HepG2 (cell line): Measurements from ENCODE around the gene PPP1R9A. TPM values are rescaled to one million over a fixed set of nuclear protein-coding genes. Genes with fewer than 3 reads are reported as not detected.
A peak's percentile ranks its signal among the peaks of the same experiment; 100 is the strongest.

Experiments used
- ATAC-seq: fragments of 200-7000 bp; cut with Tn5 transposase; 3 replicates; pipeline ENCODE4 v1.9.1; 2020; ENCODE audit warnings: mild to moderate bottlenecking, moderate library complexity
- BruUV-seq: library from RNA; stranded (reverse); fragments of 400-500 nt; replicated peaks from 2 replicates; lab custom pipeline; 2021; lab: Mats Ljungman, UMichigan
- CTCF ChIA-PET: fragments of 300-600 bp; formaldehyde crosslinking; extraction: SDS; loops from one replicate; lab custom pipeline; 2021; ENCODE audit warnings: low total read pairs, inconsistent platforms, low intra/inter-chr PET ratio; lab: Yijun Ruan, JAX
- POLR2A ChIA-PET: fragments of 350-600 bp; sonication (Branson Sonifier 250); formaldehyde crosslinking; loops from one replicate; lab custom pipeline; 2020; ENCODE audit warnings: antibody characterized with exemption, inconsistent platforms; lab: Yijun Ruan, JAX
- DNase-seq: peaks from one replicate; pipeline ENCODE4 v3.0.0-alpha.2; 2015; ENCODE audit warnings: low spot score
- FAIRE-seq: peaks from 3 replicates; lab custom pipeline; 2011; peaks lifted over from hg19 to GRCh38; lab: Jason Lieb, UNC
- H2AFZ ChIP-seq: one replicate; pipeline ENCODE4 v1.6.1; 2011; ENCODE audit warnings: low read length, inconsistent platforms
- H3K27ac ChIP-seq: fragments of 300-600 bp; 3 replicates; pipeline ENCODE4 v1.8.0; 2011; ENCODE audit warnings: mixed run types, mild to moderate bottlenecking, mixed read lengths, low read length, inconsistent platforms; ENCODE audit not compliant: insufficient read depth; ENCODE audit errors: extremely low read length
- H3K27me3 ChIP-seq, 2 experiments: fragments of 200-600 bp in 1 of 2; 2 replicates in 1 of 2; 3 replicates in 1 of 2; pipeline versions ENCODE4 v1.6.0 to v1.8.0; 2011; ENCODE audit warnings: low read length in 2 of 2, mild to moderate bottlenecking in 2 of 2, moderate library complexity in 2 of 2, inconsistent platforms in 1 of 2; ENCODE audit not compliant: insufficient read depth in 2 of 2, control insufficient read depth in 1 of 2
- H3K36me3 ChIP-seq, 2 experiments: fragments of 200-600 bp in 1 of 2; replicated peaks in 1 of 2; 2 replicates in 1 of 2; 3 replicates in 1 of 2; pipeline versions ENCODE4 v1.5.1 to v1.8.0; 2011; ENCODE audit warnings: low read length in 2 of 2, inconsistent platforms in 1 of 2; ENCODE audit not compliant: insufficient read depth in 2 of 2, control insufficient read depth in 1 of 2
- H3K4me1 ChIP-seq: 2 replicates; pipeline ENCODE4 v1.5.1; 2012; ENCODE audit warnings: low read length, inconsistent platforms; ENCODE audit not compliant: insufficient read depth
- H3K4me2 ChIP-seq: 2 replicates; pipeline ENCODE4 v1.6.0; 2011; ENCODE audit warnings: low read depth, low read length, inconsistent platforms
- H3K4me3 ChIP-seq, 3 experiments: fragments of 200-600 bp in 1 of 3; sonication (generic), shearing (Covaris generic) in 1 of 3; replicated peaks in 1 of 3; 2 replicates each; pipeline ENCODE4 v1.5.1; 2011 to 2016; ENCODE audit warnings: low read length in 3 of 3, inconsistent platforms in 2 of 3, low read depth in 2 of 3, mild to moderate bottlenecking in 2 of 3, control low read depth in 1 of 3, mixed read lengths in 1 of 3; ENCODE audit not compliant: insufficient read depth in 1 of 3
- H3K79me2 ChIP-seq: one replicate; pipeline ENCODE4 v1.6.1; 2011; ENCODE audit warnings: low read length, inconsistent platforms; ENCODE audit not compliant: insufficient read depth
- H3K9ac ChIP-seq: 2 replicates; pipeline ENCODE4 v1.6.0; 2011; ENCODE audit warnings: mild to moderate bottlenecking, low read depth, low read length, inconsistent platforms; ENCODE audit not compliant: insufficient read depth
- H3K9me3 ChIP-seq: 2 replicates; pipeline ENCODE4 v1.5.1; 2012; ENCODE audit warnings: mild to moderate bottlenecking, low read length
- H4K20me1 ChIP-seq: 2 replicates; pipeline ENCODE4 v1.6.0; 2011; ENCODE audit warnings: inconsistent platforms, mild to moderate bottlenecking, low read length, moderate library complexity; ENCODE audit not compliant: insufficient read depth
- CEBPG ChIP-seq: IDR thresholded peaks from 2 replicates; pipeline ENCODE4 v1.6.1; 2016
- GATAD2A ChIP-seq: IDR thresholded peaks from 2 replicates; pipeline ENCODE4 v1.6.1; 2016
- GPBP1L1 ChIP-seq: sonication (generic); formaldehyde crosslinking; IDR thresholded peaks from 2 replicates; pipeline ENCODE4 v1.5.0; 2020; ENCODE audit warnings: mild to moderate bottlenecking, missing genetic modification reagents
- SAP130 ChIP-seq: IDR thresholded peaks from 2 replicates; pipeline ENCODE4 v1.6.1; 2016; ENCODE audit warnings: low read depth
- STAG1 ChIP-seq: sonication (generic); formaldehyde crosslinking; IDR thresholded peaks from 2 replicates; pipeline ENCODE4 v1.4.0; 2020; ENCODE audit warnings: missing genetic modification reagents
- ZFY ChIP-seq: sonication (generic); formaldehyde crosslinking; IDR thresholded peaks from 2 replicates; pipeline ENCODE4 v1.4.0; 2020; ENCODE audit warnings: missing genetic modification reagents
- ZGPAT ChIP-seq: IDR thresholded peaks from 2 replicates; pipeline ENCODE4 v1.6.1; 2016; ENCODE audit warnings: mild to moderate bottlenecking
- ZNF800 ChIP-seq: sonication (generic); formaldehyde crosslinking; IDR thresholded peaks from 2 replicates; pipeline ENCODE4 v1.4.0; 2020; ENCODE audit warnings: missing genetic modification reagents
- WGBS: methylation state at CpG from one replicate; pipeline ENCODE4 v1.1.6; 2017; ENCODE audit warnings: low lambda C conversion rate; 5-methylcytosine and 5-hydroxymethylcytosine counted together
- in situ Hi-C: cut with HindIII; loops from 2 replicates; pipeline ENCODE4 v1.10.0; 2017; ENCODE audit warnings: low pct_unique_long_range_greater_than_20kb; ENCODE audit not compliant: extremely low pct_ligation_motif_present
- intact Hi-C: fragments of 100-400 bp; cut with micrococcal nuclease; formaldehyde crosslinking; loops from one replicate; pipeline ENCODE4 v1.10.0; 2022; ENCODE audit not compliant: unreplicated experiment
- polyA plus RNA-seq, 8 experiments: library from polyadenylated mRNA; depleted of rRNA in 3 of 8; stranded (reverse) in 7 of 8; unstranded in 1 of 8; fragments of >200 nt; fragmentation: Illumina TruSeq in 4 of 8; extraction: Trizol in 4 of 8; gene quantifications; 2 replicates each; pipeline versions ENCODE4 v1.2.1 to v1.2.3, GENCODE V29; 2011 to 2016; ENCODE audit warnings: low read depth in 4 of 8, missing spikeins in 1 of 8, mixed read lengths in 1 of 8; ENCODE audit not compliant: insufficient read depth in 1 of 8
- total RNA-seq, 5 experiments: library from RNA; depleted of rRNA; stranded (reverse); fragments of >200 nt; fragmentation: Illumina TruSeq; extraction: Trizol; gene quantifications; 2 replicates each; pipeline ENCODE4 v1.2.3, GENCODE V29; 2016; ENCODE audit warnings: low read depth in 1 of 5
- TF ChIP-seq, protein P1 (sequence below): IDR thresholded peaks from 2 replicates; pipeline ENCODE4 v1.6.1; 2016; ENCODE audit warnings: control low read depth

Gene PPP1R9A
- total and polyA plus RNA-seq, 2 of the 13 experiments (the other 11 are each of a cell fraction or from before 2014, with no cell fraction given) = 11.4 to 31.9 TPM

GRCh38 chr7:95041031-95041430, 133.6 kb downstream of the PPP1R9A start:
- Histone ChIP-seq H3K79me2 (peaks cover 2% of the 10 kb centered on the region), H3K9me3 (no peaks in the 10 kb centered on the region), H3K27ac (no peak overlapping the region), H3K36me3 (no peaks in the 10 kb centered on the region), H4K20me1 (no peaks in the 10 kb centered on the region), H3K27me3 (no peaks in the 10 kb centered on the region), H2AFZ (no peak overlapping the region), H3K4me2 (no peak overlapping the region), H3K4me1 (0 out of 2 replicates have a peak, but pooled peaks cover 11% of the 10 kb centered on the region), H3K9ac (no peak overlapping the region), H3K4me3 (no peak overlapping the region)
- CTCF ChIA-PET = no interaction called here
- BruUV-seq = no TSS peak
- no peak for TF ChIP-seq ZNF800 (CRISPR knock-in tag)
- WGBS = 93% methylated on average over 4 of the region's 4 CpGs
- no peak for ATAC-seq
- in situ Hi-C loops (loop anchor here (25.0 kb wide), 1 partner anchor 579 kb away; no protein-coding TSS in a partner anchor), intact Hi-C loops (no loop called here)
- no peak for DNase-seq
- no peak for FAIRE-seq
- POLR2A ChIA-PET = no interaction called here

DNA sequence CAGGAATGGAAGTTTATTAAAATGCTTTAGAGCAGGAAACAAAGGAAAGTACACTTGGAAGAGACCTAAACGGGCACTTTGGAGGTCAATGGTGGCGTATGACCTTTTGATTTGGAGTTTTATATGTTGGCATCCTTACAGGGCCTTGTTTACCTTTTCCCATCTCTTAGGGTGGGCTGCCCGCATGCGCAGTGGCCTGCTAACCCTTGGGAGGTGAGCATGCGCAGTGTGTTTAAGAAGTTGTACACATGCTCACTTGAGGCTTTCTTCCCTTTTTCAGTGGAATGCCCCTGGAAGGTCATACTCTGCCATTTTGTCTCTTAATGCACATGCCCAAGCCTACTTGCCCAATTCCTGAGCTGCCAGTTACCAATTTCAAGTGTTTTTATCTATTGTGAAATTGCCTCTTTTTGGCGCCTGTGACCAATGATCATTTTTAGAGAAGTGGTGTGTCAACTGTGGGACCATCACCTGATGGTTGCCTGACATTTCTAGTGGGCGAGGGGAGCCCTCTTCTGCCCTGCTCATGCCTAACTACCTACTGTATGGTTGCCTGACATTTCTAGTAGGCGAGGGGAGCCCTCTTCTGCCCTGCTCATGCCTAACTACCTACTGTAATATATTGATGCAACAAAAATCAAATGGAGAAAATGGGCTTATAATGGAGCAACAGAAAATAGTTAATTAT, 138.0 kb downstream of the PPP1R9A start:
- H3K4me2 ChIP-seq = no peak overlapping the region
- H3K27me3 ChIP-seq = no peaks in the 10 kb centered on the region
- no peak overlapping the region for H3K9ac ChIP-seq
- no peak overlapping the region for H3K27ac ChIP-seq
- intact Hi-C loops = loop anchor here (1.0 to 5.0 kb wide), 3 partner anchors 139 to 598 kb away; partner anchors contain the start of gene PPP1R9A
- 0 out of 2 replicates have a peak, but pooled peaks cover 11% of the 10 kb centered on the region for H3K4me1 ChIP-seq
- in situ Hi-C loops = loop anchor here (25.0 kb wide), 1 partner anchor 583 kb away; no protein-coding TSS in a partner anchor
- H4K20me1 ChIP-seq = no peaks in the 10 kb centered on the region
- H3K36me3 ChIP-seq = no peaks in the 10 kb centered on the region
- WGBS = 94% methylated on average over 8 of the region's 8 CpGs
- ATAC-seq = peak; percentile 99
- no peak overlapping the region for H3K4me3 ChIP-seq
- H2AFZ ChIP-seq = no peak overlapping the region
- peak; percentile 63 for FAIRE-seq
- no TSS peak for BruUV-seq
- ChIA-PET POLR2A (no interaction called here), CTCF (no interaction called here)
- DNase-seq = peak; percentile 57
- no peaks in the 10 kb centered on the region for H3K79me2 ChIP-seq
- no peaks in the 10 kb centered on the region for H3K9me3 ChIP-seq
- peak; percentile 28; the same call in 1 of the 2 replicates for TF ChIP-seq CEBPG (CRISPR knock-in tag)
- TF ChIP-seq SAP130 = 0 out of 2 replicates have a peak, but pooled peaks have one; percentile 13
- TF ChIP-seq GATAD2A = peak; percentile 51; the same call in 1 of the 2 replicates
- TF ChIP-seq ZGPAT = 0 out of 2 replicates have a peak, but pooled peaks have one; percentile 25
- TF ChIP-seq ZFY = 0 out of 2 replicates have a peak, but pooled peaks have one; percentile 24
- TF ChIP-seq, protein P1, sequence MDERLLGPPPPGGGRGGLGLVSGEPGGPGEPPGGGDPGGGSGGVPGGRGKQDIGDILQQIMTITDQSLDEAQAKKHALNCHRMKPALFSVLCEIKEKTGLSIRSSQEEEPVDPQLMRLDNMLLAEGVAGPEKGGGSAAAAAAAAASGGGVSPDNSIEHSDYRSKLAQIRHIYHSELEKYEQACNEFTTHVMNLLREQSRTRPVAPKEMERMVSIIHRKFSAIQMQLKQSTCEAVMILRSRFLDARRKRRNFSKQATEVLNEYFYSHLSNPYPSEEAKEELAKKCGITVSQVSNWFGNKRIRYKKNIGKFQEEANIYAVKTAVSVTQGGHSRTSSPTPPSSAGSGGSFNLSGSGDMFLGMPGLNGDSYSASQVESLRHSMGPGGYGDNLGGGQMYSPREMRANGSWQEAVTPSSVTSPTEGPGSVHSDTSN = no peak
- no peak for TF ChIP-seq GPBP1L1 (CRISPR knock-in tag)
- peak; percentile 93 for TF ChIP-seq STAG1 (CRISPR knock-in tag)
